ENCODE results near the gene SYN1. TPM values are rescaled to one million over a fixed set of nuclear protein-coding genes. Genes with fewer than 3 reads are reported as not detected.

The SYN1 gene
- total and polyA plus RNA-seq, 2 experiments from 2014 or later, result 3.6 to 6.7 TPM

GRCh38 chrX:47556045-47556623, 63.5 kb downstream of the SYN1 start:
- no peaks in the 10 kb centered on the region for H3K36me3 ChIP-seq (ENCODE audit: insufficient read depth)
- no peaks in the 10 kb centered on the region for H3K36me3 Mint-ChIP-seq (ENCODE audit: low read depth)
- peak overlapping the region; percentile 16; the same call in 1 of the 2 replicates for H2AFZ ChIP-seq
- 0 out of 2 replicates have a peak overlapping the region, but pooled peaks have one; percentile 12 for H3K27ac ChIP-seq (ENCODE audit: low read depth)
- H3K27ac Mint-ChIP-seq, result peak overlapping the region; percentile 97
- no peaks in the 10 kb centered on the region for H4K20me1 ChIP-seq (replicated peaks; ENCODE audit: insufficient read depth)
- H3K4me1 Mint-ChIP-seq, result peaks cover 18% of the 10 kb centered on the region
- DNase-seq (ENCODE audit: low spot score) (peak; percentile 90), ATAC-seq (peak; percentile 93)
- H3K4me2 ChIP-seq, result peak overlapping the region; percentile 64
- H3K4me3 ChIP-seq, result peak overlapping the region; percentile 52
- no peaks in the 10 kb centered on the region for H3K27me3 ChIP-seq (ENCODE audit: insufficient read depth)
- H3K79me2 ChIP-seq (replicated peaks; ENCODE audit: insufficient read depth), result no peaks in the 10 kb centered on the region
- H3K4me1 ChIP-seq (ENCODE audit: insufficient read depth), result peaks cover 7% of the 10 kb centered on the region; the same call in 1 of the 2 replicates
- no peaks in the 10 kb centered on the region for H3K9me2 ChIP-seq (ENCODE audit: insufficient read depth)
- peak overlapping the region; percentile 85 for H3K4me3 Mint-ChIP-seq
- peaks cover 4% of the 10 kb centered on the region for H3K27me3 Mint-ChIP-seq (ENCODE audit: insufficient read depth, low read depth, poor library complexity)
- no peaks in the 10 kb centered on the region for H3K9me3 Mint-ChIP-seq
- TF ChIP-seq JUNB (IDR thresholded peaks at IDR 0.05; ENCODE audit: unreplicated experiment) (no peak), ETS1 (IDR thresholded peaks at IDR 0.05) (no peak), EZH2 (IDR thresholded peaks at IDR 0.05; ENCODE audit: low read depth, unreplicated experiment) (no peak), POLR2AphosphoS5 (IDR thresholded peaks at IDR 0.05; ENCODE audit: low read depth) (peak; percentile 72), ZNF114 (CRISPR knock-in tag; IDR thresholded peaks at IDR 0.05) (no peak)
- TF ChIP-seq, protein P1, sequence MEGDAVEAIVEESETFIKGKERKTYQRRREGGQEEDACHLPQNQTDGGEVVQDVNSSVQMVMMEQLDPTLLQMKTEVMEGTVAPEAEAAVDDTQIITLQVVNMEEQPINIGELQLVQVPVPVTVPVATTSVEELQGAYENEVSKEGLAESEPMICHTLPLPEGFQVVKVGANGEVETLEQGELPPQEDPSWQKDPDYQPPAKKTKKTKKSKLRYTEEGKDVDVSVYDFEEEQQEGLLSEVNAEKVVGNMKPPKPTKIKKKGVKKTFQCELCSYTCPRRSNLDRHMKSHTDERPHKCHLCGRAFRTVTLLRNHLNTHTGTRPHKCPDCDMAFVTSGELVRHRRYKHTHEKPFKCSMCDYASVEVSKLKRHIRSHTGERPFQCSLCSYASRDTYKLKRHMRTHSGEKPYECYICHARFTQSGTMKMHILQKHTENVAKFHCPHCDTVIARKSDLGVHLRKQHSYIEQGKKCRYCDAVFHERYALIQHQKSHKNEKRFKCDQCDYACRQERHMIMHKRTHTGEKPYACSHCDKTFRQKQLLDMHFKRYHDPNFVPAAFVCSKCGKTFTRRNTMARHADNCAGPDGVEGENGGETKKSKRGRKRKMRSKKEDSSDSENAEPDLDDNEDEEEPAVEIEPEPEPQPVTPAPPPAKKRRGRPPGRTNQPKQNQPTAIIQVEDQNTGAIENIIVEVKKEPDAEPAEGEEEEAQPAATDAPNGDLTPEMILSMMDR (conservative IDR thresholded peaks at IDR 0.05; ENCODE audit: low read depth in 2 of 2), result no peak
- TF ChIP-seq, protein P2, sequence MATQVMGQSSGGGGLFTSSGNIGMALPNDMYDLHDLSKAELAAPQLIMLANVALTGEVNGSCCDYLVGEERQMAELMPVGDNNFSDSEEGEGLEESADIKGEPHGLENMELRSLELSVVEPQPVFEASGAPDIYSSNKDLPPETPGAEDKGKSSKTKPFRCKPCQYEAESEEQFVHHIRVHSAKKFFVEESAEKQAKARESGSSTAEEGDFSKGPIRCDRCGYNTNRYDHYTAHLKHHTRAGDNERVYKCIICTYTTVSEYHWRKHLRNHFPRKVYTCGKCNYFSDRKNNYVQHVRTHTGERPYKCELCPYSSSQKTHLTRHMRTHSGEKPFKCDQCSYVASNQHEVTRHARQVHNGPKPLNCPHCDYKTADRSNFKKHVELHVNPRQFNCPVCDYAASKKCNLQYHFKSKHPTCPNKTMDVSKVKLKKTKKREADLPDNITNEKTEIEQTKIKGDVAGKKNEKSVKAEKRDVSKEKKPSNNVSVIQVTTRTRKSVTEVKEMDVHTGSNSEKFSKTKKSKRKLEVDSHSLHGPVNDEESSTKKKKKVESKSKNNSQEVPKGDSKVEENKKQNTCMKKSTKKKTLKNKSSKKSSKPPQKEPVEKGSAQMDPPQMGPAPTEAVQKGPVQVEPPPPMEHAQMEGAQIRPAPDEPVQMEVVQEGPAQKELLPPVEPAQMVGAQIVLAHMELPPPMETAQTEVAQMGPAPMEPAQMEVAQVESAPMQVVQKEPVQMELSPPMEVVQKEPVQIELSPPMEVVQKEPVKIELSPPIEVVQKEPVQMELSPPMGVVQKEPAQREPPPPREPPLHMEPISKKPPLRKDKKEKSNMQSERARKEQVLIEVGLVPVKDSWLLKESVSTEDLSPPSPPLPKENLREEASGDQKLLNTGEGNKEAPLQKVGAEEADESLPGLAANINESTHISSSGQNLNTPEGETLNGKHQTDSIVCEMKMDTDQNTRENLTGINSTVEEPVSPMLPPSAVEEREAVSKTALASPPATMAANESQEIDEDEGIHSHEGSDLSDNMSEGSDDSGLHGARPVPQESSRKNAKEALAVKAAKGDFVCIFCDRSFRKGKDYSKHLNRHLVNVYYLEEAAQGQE (IDR thresholded peaks at IDR 0.05; ENCODE audit: unreplicated experiment), result no peak
- no peaks in the 10 kb centered on the region for H3F3A ChIP-seq (replicated peaks; ENCODE audit: low read depth)

DNA sequence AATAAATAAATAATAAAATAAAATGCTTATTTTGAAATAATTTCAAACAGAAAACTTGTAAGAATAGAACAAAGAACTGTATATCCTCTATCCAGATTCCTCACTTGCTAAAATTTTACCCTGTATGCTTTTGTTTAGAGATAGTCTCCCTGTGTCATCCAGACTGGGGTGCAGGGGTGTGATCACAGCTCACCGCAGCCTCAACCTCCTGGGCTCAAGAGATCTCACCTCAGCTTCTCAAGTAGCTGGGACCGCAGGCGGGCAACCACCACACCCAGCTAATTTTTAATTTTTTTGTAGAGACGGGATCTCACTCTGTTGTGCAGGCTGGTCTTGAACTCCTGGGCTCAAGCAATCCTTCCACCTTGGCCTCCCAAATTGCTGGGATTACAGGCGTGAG, 76.2 kb downstream of the SYN1 start:
- H3K27ac Mint-ChIP-seq, result no peak overlapping the region
- no peak overlapping the region for H3K4me3 Mint-ChIP-seq
- no peaks in the 10 kb centered on the region for H3K9me2 ChIP-seq (ENCODE audit: insufficient read depth)
- H3K79me2 ChIP-seq (replicated peaks; ENCODE audit: insufficient read depth), result no peaks in the 10 kb centered on the region
- no peak overlapping the region for H3K4me3 ChIP-seq
- DNase-seq (ENCODE audit: low spot score) (no peak), ATAC-seq (no peak)
- no peaks in the 10 kb centered on the region for H3K4me1 ChIP-seq (ENCODE audit: insufficient read depth)
- H3F3A ChIP-seq (replicated peaks; ENCODE audit: low read depth), result no peaks in the 10 kb centered on the region
- no peak overlapping the region for H3K4me2 ChIP-seq
- H3K27ac ChIP-seq (ENCODE audit: low read depth), result no peak overlapping the region
- H4K20me1 ChIP-seq (replicated peaks; ENCODE audit: insufficient read depth), result no peaks in the 10 kb centered on the region
- H3K36me3 Mint-ChIP-seq (ENCODE audit: low read depth), result no peaks in the 10 kb centered on the region
- no peaks in the 10 kb centered on the region for H3K27me3 ChIP-seq (ENCODE audit: insufficient read depth)
- H3K27me3 Mint-ChIP-seq (ENCODE audit: insufficient read depth, low read depth, poor library complexity), result no peaks in the 10 kb centered on the region
- H3K9me3 Mint-ChIP-seq, result no peaks in the 10 kb centered on the region
- H3K4me1 Mint-ChIP-seq, result no peaks in the 10 kb centered on the region
- H3K36me3 ChIP-seq (ENCODE audit: insufficient read depth), result no peaks in the 10 kb centered on the region
- no peak overlapping the region for H2AFZ ChIP-seq
- TF ChIP-seq ETS1 (IDR thresholded peaks at IDR 0.05) (no peak), POLR2AphosphoS5 (IDR thresholded peaks at IDR 0.05; ENCODE audit: low read depth) (no peak), EZH2 (IDR thresholded peaks at IDR 0.05; ENCODE audit: low read depth, unreplicated experiment) (no peak), EZH2phosphoT487 (IDR thresholded peaks at IDR 0.05; ENCODE audit: unreplicated experiment) (no peak), ZNF114 (CRISPR knock-in tag; IDR thresholded peaks at IDR 0.05) (no peak), JUNB (IDR thresholded peaks at IDR 0.05; ENCODE audit: unreplicated experiment) (no peak)
- TF ChIP-seq, protein P2 (IDR thresholded peaks at IDR 0.05; ENCODE audit: unreplicated experiment), result no peak

Measured in GM23338 (cell line).